PC-3 (cell line): ENCODE data around the gene NEO1.

Experiments
- EZH2 ChIP-seq: fragments of 300-600 bp; sonication (generic); IDR thresholded peaks from one replicate; pipeline ENCODE4 v1.6.1; 2017; ENCODE audit warnings: antibody characterized with exemption, mild to moderate bottlenecking, low read length; ENCODE audit not compliant: unreplicated experiment
- EZH2phosphoT487 ChIP-seq: fragments of 300-600 bp; sonication (generic); IDR thresholded peaks from 2 replicates; pipeline ENCODE4 v1.6.1; 2018; ENCODE audit warnings: mild to moderate bottlenecking, antibody characterized with exemption, low read length, borderline replicate concordance
- TF ChIP-seq, protein P1 (sequence below): fragments of 300-600 bp; sonication (generic); conservative IDR thresholded peaks from 2 replicates; pipeline ENCODE4 v1.5.1; 2017; ENCODE audit warnings: antibody characterized with exemption, low read depth, mild to moderate bottlenecking, low read length

DNA sequence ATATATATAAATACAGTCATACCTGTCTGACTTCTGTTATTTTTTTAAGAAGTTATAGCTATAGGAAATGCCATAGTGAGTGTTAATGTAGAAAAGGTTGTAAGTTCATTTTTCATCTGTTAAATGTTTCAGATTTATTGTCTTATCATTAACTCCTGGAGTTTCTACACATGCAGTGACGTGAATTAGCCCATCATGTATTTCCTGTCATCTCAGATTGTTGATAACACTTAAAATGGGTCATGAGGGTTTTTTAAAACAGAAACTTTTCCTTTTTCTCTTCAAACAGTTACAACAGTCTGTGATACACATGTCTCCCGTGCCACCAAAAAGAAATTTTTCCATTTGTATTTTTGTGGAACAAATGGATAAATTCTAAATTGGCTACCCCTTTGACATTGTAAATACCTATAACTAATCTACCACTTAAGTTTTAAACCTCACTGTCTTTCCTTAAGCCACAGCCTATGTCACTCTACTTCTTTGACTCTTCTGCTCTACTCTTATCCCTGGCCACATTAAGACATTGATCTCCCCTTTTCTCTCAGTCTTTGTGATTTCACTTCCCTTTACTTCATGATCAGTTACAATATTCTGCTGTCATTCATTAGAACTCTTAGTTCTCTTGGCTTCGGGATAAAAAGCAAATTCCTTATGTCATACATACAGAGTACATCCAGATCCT is 89.1 kb downstream of the NEO1 start:
- TF ChIP-seq, protein P1, sequence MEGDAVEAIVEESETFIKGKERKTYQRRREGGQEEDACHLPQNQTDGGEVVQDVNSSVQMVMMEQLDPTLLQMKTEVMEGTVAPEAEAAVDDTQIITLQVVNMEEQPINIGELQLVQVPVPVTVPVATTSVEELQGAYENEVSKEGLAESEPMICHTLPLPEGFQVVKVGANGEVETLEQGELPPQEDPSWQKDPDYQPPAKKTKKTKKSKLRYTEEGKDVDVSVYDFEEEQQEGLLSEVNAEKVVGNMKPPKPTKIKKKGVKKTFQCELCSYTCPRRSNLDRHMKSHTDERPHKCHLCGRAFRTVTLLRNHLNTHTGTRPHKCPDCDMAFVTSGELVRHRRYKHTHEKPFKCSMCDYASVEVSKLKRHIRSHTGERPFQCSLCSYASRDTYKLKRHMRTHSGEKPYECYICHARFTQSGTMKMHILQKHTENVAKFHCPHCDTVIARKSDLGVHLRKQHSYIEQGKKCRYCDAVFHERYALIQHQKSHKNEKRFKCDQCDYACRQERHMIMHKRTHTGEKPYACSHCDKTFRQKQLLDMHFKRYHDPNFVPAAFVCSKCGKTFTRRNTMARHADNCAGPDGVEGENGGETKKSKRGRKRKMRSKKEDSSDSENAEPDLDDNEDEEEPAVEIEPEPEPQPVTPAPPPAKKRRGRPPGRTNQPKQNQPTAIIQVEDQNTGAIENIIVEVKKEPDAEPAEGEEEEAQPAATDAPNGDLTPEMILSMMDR = no peak
- TF ChIP-seq EZH2 (no peak), EZH2phosphoT487 (no peak)
